Esophagus squamous epithelium (tissue), 5 donors: ENCODE measurements around the gene GPD1L. TPM values are rescaled to one million over a fixed set of nuclear protein-coding genes. Genes with fewer than 3 reads are reported as not detected.
"Not testable (repeated sequence)": the region's sequence is repeated elsewhere in the genome, so short reads cannot be mapped to it uniquely, and the experiment has no call there.

Experiments
- DNase-seq: peaks from one replicate; lab custom pipeline; 2025; lab: John Stamatoyannopoulos, UW
- H3K27ac ChIP-seq, 4 donors: fragments of 200-600 bp; sonication (generic); one replicate each; pipeline ENCODE4 v1.5.1; 2016 to 2019; ENCODE audit warnings: mild to moderate bottlenecking in 1 of 4
- H3K27me3 ChIP-seq, 4 donors: fragments of 200-600 bp; sonication (generic); 1 replicate in 3 of 4; 2 replicates in 1 of 4; pipeline versions ENCODE4 v1.5.1 to v1.6.0; 2017 to 2021; ENCODE audit warnings: antibody characterized with exemption in 1 of 4
- H3K36me3 ChIP-seq, 3 donors: fragments of 200-600 bp; sonication (generic); one replicate each; pipeline ENCODE4 v1.5.1; 2016 to 2019
- H3K4me1 ChIP-seq, 3 donors: fragments of 200-600 bp; sonication (generic); one replicate each; pipeline ENCODE4 v1.5.1; 2017 to 2019
- H3K4me3 ChIP-seq, 4 donors: fragments of 200-600 bp; sonication (generic); 1 replicate in 3 of 4; 2 replicates in 1 of 4; pipeline ENCODE4 v1.5.1; 2016 to 2019; ENCODE audit warnings: mild to moderate bottlenecking in 2 of 4, moderate library complexity in 1 of 4
- H3K9me3 ChIP-seq, 3 donors: fragments of 200-600 bp; sonication (generic); one replicate each; pipeline ENCODE4 v1.5.1; 2016 to 2019
- CTCF ChIP-seq, 6 experiments: fragments of 450-650 bp in 4 of 6; fragments of 200-600 bp in 2 of 6; sonication (generic) in 2 of 6; IDR thresholded peaks; one replicate each; pipeline ENCODE4 v1.5.1; 2016 to 2019; ENCODE audit warnings: antibody characterized with exemption in 6 of 6, mild to moderate bottlenecking in 4 of 6, moderate library complexity in 4 of 6
- POLR2A ChIP-seq, 4 donors: fragments of 450-650 bp; IDR thresholded peaks; one replicate each; pipeline ENCODE4 v1.6.1; 2017; ENCODE audit warnings: antibody characterized with exemption in 4 of 4, mild to moderate bottlenecking in 4 of 4, moderate library complexity in 3 of 4
- WGBS, 2 donors: methylation state at CpG; one replicate each; pipeline ENCODE4 v1.1.5; 2018; 5-methylcytosine and 5-hydroxymethylcytosine counted together
- intact Hi-C: fragments of 100-400 bp; cut with DNase I; formaldehyde crosslinking; loops from one replicate; pipeline ENCODE4 v1.15.0; 2022
- total RNA-seq, 4 donors: library from RNA; depleted of rRNA; stranded (reverse); fragments of >200 nt; gene quantifications; one replicate each; pipeline ENCODE4 v1.1.0, GENCODE V29; 2016
- donor health status: DM: yes; HTN: yes; CAD: no.

The GPD1L gene
- total RNA-seq, 4 donors from 2014 or later: 20.1 to 70.0 (median 45.0) TPM

- 69 to 85% methylated on average over 2 of the region's 2 CpGs for WGBS, 2 donors
- Histone ChIP-seq H3K4me3 (no peak overlapping the region), H3K9me3 (no peaks in the 10 kb centered on the region), H3K4me1 (peaks cover 0 to 5% (median 0%) of the 10 kb centered on the region in 3 donors), H3K27ac (no peak overlapping the region), H3K36me3 (no peaks in the 10 kb centered on the region), H3K27me3 (peaks cover 0 to 6% (median 0%) of the 10 kb centered on the region in 4 donors)
- TF ChIP-seq POLR2A (IDR thresholded peaks at IDR 0.05) (no peak), CTCF (IDR thresholded peaks at IDR 0.05) (no peak)
- DNase-seq: no peak
- intact Hi-C loops: loop anchor here (10.0 kb wide), 1 partner anchor 108 kb away; no protein-coding TSS in a partner anchor
These were observed 80.5 kb downstream of the GPD1L start for GRCh38 chr3:32186876-32187275.

- no peak for DNase-seq
- H3K27ac ChIP-seq: no peak overlapping the region
- TF ChIP-seq CTCF (IDR thresholded peaks at IDR 0.05): no peak
- TF ChIP-seq POLR2A (IDR thresholded peaks at IDR 0.05): no peak
- H3K9me3 ChIP-seq: no peaks in the 10 kb centered on the region
- intact Hi-C loops: loop anchor here (10.0 kb wide), 1 partner anchor 105 kb away; no protein-coding TSS in a partner anchor
- H3K4me3 ChIP-seq: no peak overlapping the region
- H3K27me3 ChIP-seq: peaks cover 0 to 6% (median 0%) of the 10 kb centered on the region in 4 donors
- 62 to 73% methylated on average over 3 of the region's 3 CpGs for WGBS, 2 donors
- H3K36me3 ChIP-seq: no peaks in the 10 kb centered on the region
- no peaks in the 10 kb centered on the region for H3K4me1 ChIP-seq
These were observed 83.3 kb downstream of the GPD1L start for GRCh38 chr3:32189693-32190092.

- H3K4me1 ChIP-seq, H3K36me3 ChIP-seq, H3K4me3 ChIP-seq, H3K27me3 ChIP-seq, H3K27ac ChIP-seq, H3K9me3 ChIP-seq, DNase-seq, intact Hi-C loops: not testable (repeated sequence)
- WGBS, 2 donors: 69 to 75% methylated on average over 5 to 6 of the region's 6 CpGs
These were observed 84.1 kb downstream of the GPD1L start for GRCh38 chr3:32190556-32190955.

- H3K9me3 ChIP-seq: no peaks in the 10 kb centered on the region
- DNase-seq: no peak
- no peak overlapping the region for H3K27ac ChIP-seq
- H3K27me3 ChIP-seq: no peaks in the 10 kb centered on the region
- no peaks in the 10 kb centered on the region for H3K4me1 ChIP-seq
- no peak overlapping the region for H3K4me3 ChIP-seq
- H3K36me3 ChIP-seq: no peaks in the 10 kb centered on the region
- intact Hi-C loops: no loop called here
- no peak for TF ChIP-seq CTCF (IDR thresholded peaks at IDR 0.05)
These were observed 86.7 kb downstream of the GPD1L start for GRCh38 chr3:32193101-32193500.

GRCh38 chr3:32194653-32195052, 88.2 kb downstream of the GPD1L start:
- H3K4me3 ChIP-seq: no peak overlapping the region
- no peaks in the 10 kb centered on the region for H3K4me1 ChIP-seq
- peaks cover 0 to 9% (median 0%) of the 10 kb centered on the region in 4 donors for H3K27me3 ChIP-seq
- TF ChIP-seq POLR2A (IDR thresholded peaks at IDR 0.05) (no peak), CTCF (IDR thresholded peaks at IDR 0.05) (no peak)
- no peak for DNase-seq
- no peaks in the 10 kb centered on the region for H3K36me3 ChIP-seq
- intact Hi-C loops: no loop called here
- no peaks in the 10 kb centered on the region for H3K9me3 ChIP-seq
- no peak overlapping the region for H3K27ac ChIP-seq
- WGBS, 2 donors: 67 to 88% methylated on average over 1 of the region's 1 CpG

- intact Hi-C loops: no loop called here
- 52 to 77% methylated on average over 4 of the region's 4 CpGs for WGBS, 2 donors
- DNase-seq: no peak
- no peak overlapping the region for H3K4me3 ChIP-seq
- peaks cover 0 to under 1% (median 0%) of the 10 kb centered on the region in 3 donors for H3K4me1 ChIP-seq
- no peak overlapping the region for H3K27ac ChIP-seq
- TF ChIP-seq POLR2A (IDR thresholded peaks at IDR 0.05) (no peak), CTCF (IDR thresholded peaks at IDR 0.05) (no peak)
- H3K27me3 ChIP-seq: peaks cover 0 to 16% (median 0%) of the 10 kb centered on the region in 4 donors
- no peaks in the 10 kb centered on the region for H3K9me3 ChIP-seq
- no peaks in the 10 kb centered on the region for H3K36me3 ChIP-seq
These were observed 89.6 kb downstream of the GPD1L start for GRCh38 chr3:32195995-32196540.
